Loucy (cell line): ENCODE data around the gene CNOT3.

ENCODE experiments used
- CTCF ChIP-seq: fragments of 200-600 bp; sonication (generic); conservative IDR thresholded peaks from 2 replicates; pipeline ENCODE4 v1.5.1; 2014; ENCODE audit warnings: mild to moderate bottlenecking, antibody characterized with exemption, low read length
- EZH2phosphoT487 ChIP-seq: fragments of 200-600 bp; IDR thresholded peaks from 2 replicates; pipeline ENCODE4 v1.6.1; 2018; ENCODE audit warnings: antibody characterized with exemption, mild to moderate bottlenecking, moderate library complexity, borderline replicate concordance

- no peak for TF ChIP-seq CTCF
- no peak for TF ChIP-seq EZH2phosphoT487
Observed at GRCh38 chr19:54095136-54095858, 42.3 kb upstream of the CNOT3 start.
